ENCODE results near the gene RBKS.

DNA sequence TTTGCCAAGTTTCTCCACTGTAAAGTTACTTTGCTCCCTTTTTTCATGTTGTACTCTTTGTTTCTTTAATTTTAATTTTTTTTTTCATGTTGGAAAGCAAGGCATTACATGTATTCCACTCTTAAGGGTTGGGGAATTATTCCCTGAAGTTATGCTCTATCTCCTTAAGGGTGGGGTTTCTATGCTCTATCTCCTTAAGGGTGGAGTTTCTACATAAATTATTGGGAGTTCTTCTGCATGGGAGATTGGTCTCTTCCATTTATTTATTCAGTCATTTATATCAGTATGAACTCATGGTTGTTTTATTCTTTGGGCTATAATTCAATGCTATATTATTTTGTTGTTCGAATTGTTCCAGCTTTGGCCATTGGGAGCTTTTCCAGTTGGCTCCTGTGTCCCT lies 107.5 kb downstream of the RBKS start:
- TF ChIP-seq, protein P1, sequence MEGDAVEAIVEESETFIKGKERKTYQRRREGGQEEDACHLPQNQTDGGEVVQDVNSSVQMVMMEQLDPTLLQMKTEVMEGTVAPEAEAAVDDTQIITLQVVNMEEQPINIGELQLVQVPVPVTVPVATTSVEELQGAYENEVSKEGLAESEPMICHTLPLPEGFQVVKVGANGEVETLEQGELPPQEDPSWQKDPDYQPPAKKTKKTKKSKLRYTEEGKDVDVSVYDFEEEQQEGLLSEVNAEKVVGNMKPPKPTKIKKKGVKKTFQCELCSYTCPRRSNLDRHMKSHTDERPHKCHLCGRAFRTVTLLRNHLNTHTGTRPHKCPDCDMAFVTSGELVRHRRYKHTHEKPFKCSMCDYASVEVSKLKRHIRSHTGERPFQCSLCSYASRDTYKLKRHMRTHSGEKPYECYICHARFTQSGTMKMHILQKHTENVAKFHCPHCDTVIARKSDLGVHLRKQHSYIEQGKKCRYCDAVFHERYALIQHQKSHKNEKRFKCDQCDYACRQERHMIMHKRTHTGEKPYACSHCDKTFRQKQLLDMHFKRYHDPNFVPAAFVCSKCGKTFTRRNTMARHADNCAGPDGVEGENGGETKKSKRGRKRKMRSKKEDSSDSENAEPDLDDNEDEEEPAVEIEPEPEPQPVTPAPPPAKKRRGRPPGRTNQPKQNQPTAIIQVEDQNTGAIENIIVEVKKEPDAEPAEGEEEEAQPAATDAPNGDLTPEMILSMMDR (IDR thresholded peaks at IDR 0.05; ENCODE audit: insufficient read depth, low read depth, low read length): no peak
- no peak for TF ChIP-seq EZH2 (IDR thresholded peaks at IDR 0.05; ENCODE audit: insufficient read depth, low read length)

Measured in astrocyte (in vitro differentiated cells and primary cell).